HG02973 (cell line): ENCODE measurements around the gene STAC.
"Not testable (repeated sequence)": the region's sequence is repeated elsewhere in the genome, so short reads cannot be mapped to it uniquely, and the experiment has no call there.

ENCODE experiments used
- ATAC-seq: cut with Tn5 transposase; IDR thresholded peaks from one replicate; pipeline ENCODE4 v1.9.1; 2021; ENCODE audit warnings: moderate library complexity; ENCODE audit not compliant: unreplicated experiment

The STAC gene

DNA sequence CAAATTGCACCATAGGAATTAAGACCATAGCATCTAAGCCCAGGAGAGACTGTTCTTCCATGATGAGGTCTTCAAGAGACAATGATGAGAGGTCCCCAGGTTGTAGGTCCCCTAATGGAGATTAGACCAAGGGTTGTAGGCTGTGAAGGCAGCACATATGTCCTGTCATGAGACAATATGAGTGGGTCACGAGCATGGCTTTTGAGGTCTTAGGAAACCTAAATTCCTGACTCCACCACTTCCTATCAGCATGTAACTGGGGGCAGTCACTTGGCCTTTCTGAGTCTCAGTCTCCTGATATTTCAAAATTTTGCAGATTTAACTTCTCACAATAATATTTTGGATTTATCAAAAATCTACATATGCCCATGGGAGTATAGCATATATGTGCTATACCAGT lies 31.3 kb downstream of the STAC start:
- ATAC-seq: no peak

DNA sequence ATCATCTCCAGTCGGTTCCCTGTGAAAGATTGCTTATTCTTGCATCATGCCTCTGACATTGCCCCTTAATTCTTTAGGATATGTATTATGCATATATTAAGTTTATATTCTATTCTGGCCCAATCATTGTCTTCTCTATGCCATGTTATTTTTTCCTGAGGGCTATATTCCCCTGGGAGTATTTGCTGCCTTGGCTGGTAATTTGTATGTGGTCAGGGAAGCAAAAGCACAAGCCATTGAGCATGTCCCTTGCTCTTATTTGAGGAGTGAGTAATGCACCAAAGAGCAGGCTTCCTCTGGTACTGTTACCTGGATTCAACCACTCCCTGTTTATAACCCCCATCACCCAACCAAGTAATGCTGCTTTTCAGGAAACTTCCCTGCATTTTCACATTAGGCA lies 36.3 kb downstream of the STAC start:
- ATAC-seq: no peak

DNA sequence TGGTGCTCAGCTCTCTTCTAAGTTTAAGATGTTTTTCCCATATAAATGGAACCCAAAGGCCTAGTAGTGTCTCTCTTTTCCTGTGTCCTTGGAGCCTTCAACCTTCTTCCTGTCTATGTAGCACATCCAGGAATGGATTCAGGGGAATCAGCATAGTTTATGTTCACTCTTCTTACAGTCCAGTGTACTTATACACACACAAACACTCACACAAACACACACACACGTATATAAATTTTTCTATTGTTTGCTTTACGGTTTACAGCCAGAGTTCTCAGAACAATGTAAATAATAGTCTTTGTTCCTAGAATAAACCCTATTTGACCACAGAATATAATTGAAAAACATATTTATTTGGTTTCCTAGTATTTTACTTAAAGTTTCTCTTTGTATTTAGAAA lies 36.9 kb downstream of the STAC start:
- ATAC-seq: no peak

DNA sequence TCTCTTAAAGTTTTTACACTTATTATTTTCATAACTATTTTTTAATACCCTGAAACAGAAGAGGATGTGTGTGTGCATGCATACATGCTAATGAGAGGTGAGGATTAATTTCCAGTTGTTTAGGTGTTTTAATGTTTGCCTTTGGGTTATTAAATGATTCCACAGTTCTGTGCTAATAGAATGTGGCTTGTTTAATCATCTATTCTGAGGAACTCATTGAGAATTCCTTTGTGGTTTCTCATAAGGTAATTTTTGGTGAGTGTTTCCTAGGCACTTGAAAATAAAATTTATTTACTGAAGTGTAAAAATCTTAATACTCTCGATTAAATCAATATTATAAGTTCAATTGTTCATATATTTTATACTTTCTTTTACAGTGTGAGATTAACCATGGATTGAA lies 38.0 kb downstream of the STAC start:
- no peak for ATAC-seq

DNA sequence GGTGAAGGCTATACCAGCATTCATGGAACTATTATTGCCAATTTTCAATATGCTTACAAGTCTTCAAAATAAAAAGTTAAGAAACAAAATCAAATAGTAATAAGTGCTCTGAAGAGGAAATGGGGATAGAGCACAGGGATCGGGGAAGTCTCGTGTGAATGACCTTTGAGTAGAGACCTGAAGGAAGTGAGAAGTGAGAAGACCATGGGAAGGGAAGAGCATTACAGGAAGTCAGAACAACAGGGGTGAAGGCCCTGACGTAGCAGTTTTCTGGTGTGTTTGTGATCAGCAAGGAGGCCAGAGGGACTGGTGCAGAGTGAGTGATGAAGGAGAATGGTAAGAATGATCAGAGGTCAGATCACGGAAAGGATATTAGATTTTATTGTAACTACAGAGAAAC lies 48.1 kb downstream of the STAC start:
- no peak for ATAC-seq

DNA sequence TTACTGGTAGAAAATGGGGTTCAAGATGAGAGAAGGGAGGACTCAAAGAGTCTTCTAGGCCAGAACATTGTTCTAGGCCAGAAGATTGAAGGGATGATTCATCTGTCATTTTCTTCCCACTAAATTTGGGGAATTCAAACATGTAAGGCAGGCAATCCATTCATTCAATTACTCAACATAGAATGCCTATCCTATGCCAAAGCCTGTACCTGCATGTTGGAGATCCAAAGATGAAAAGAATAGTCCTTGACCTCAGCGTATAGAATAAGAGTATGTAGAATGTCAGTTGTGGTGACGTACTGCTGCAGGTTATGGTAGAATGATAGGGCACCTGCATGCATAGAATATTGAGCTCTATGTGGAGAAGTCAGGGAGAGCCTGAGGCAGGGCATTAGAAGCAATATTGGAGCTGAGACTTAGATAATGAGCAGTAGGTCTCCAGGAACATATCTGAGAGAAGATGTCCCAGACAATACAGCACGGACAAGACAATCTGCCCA lies 49.7 kb downstream of the STAC start:
- ATAC-seq: no peak

DNA sequence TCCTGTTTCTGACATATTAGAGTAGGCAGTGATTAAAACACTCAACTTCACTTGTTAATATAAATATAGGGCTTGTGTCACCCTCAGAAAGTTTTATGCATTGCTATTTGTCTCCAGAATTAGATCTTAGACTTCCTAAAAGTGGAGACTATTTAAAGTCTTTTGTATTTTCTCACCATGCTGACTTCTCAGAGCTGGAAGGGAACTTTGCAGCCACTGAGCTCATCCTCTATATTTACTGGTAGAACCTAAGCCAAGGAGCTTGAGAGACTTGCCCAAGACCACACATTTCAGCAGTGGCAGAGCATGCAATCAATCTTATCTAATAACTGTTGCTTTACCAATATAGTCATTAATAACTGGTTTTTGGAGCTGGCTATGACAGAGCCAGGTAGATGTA lies 53.2 kb downstream of the STAC start:
- ATAC-seq: no peak

DNA sequence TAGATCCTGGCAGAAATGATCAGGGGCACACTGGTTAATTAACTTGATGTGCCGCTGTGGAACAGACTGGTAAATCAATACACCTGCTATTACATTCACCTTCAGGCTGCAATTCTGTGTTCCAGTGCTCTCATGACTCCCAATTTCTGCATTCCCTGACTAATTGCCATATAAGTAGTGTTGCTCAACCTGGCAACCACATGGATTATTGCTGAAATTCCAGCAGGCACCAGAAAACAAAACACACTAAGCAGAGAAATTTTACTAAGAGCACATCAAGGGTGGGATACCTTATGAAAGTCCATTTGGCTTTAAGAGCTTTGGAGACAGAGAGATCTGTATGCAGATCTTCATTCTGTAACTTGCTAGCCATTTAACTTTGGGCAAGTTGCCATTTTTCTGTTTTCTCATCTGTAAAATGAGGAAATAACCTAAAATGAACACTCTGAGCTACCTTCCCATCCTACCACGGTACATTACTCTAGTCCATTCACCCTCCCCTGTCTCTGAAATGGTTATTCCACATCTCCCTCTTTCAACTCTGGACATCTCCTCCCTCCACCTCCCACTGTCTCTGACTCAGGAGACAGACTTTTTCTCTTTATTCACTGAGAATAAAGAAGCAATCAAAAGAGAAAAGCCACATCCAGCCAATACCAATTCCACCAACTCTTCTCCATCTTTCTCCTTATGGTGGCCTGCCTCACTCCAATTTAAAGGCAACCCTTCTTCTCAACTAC lies 54.6 kb downstream of the STAC start:
- no peak for ATAC-seq

DNA sequence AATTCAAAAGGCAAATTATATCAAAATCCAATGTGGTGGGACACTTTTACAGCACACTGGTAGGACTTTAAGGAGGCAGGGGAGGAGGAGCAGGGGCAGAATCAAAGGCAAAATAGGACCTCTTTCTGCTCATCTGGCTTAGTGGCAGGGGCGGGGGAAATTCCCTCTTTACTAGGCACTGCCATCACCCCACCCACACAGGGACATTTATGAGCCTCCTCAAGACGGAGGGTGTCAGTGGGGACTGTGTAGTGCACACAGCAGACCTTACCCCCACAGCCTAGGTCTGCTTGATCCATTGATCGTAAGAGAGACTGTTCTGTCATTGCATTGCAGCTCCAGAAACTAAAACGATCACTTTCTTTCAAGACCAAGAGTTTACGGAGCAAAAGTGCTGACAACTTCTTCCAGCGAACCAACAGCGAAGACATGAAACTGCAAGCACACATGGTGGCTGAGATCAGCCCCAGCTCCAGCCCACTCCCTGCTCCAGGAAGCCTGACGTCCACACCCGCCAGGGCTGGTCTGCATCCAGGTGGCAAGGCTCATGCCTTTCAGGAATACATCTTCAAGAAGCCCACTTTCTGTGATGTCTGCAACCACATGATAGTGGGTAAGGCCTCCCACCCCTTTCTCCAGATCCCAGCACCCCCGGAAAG lies 62.9 kb downstream of the STAC start:
- ATAC-seq: no peak

DNA sequence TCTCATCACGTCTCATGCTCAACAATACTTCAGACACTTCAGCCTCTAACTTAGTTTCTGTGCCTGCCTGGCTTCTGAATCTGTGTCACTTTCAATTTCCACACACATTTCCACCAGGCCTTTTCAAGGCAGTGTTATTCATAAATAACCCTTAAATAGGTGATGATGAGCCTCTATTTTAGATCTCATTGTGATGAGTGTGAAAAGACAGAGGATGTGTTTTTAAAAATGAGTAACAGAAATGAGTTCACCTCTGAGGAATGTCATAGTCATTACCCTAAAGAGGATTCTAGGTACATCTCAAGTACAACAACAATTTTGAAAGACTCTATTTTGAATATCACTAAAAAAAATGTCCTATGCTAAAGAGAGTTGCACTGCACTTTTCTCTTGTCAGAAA lies 64.6 kb downstream of the STAC start:
- ATAC-seq: no peak

DNA sequence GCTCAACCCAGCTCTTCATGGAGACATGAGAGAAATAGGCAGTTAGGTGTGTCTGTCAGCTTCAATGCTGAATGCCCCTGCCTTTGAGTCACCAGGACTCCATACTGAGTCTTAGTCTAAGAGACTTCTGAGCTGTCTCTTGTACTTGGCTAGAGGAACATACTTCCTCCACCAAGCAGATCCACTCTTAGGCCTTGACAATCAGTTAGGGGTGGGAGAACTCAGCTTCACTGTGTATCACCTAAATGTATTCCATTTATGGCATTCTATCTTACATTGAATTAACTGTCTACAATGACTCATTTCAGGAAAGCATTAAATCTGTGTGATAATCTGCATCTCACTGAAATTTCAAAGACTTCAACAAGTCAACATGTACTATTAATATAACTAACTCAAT lies 66.0 kb downstream of the STAC start:
- ATAC-seq: no peak

DNA sequence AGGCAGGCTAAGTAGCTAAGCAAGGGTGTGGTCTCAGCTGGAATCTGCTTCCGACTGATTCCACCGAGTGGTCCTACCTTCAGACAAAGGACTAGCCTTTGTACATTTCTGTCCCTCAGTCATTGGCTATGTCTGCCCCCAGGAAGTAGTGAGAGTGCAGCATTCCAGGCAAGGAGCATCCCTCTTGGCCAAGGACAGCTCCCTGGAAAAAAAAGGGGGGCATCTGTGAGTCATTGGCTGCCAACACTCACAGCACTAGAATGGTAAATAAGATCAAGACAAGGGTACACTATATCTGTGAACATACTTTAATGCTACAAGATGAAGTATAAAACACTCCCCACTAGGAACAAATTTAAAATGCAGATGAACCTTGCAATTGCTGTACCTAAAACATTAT lies 66.8 kb downstream of the STAC start:
- no peak for ATAC-seq

DNA sequence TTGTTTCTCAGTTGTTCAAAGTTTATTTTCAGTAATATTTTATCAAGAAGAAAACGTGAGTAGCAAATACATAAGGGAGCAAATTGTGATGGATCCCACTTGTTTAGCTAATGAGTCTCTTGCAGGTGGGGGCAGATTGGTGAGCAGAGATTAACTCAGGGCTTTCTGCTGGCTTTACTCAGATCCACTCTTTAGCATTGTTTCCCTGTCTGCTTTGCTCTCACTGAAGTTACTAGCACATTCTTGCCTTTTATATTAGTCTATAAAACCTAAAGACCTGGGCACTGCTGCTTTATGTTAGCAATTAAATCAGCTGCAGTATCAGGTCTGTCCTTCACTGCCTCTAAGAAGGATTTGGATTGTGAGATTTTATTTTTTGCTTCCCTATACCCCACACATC lies 71.5 kb downstream of the STAC start:
- ATAC-seq: no peak

DNA sequence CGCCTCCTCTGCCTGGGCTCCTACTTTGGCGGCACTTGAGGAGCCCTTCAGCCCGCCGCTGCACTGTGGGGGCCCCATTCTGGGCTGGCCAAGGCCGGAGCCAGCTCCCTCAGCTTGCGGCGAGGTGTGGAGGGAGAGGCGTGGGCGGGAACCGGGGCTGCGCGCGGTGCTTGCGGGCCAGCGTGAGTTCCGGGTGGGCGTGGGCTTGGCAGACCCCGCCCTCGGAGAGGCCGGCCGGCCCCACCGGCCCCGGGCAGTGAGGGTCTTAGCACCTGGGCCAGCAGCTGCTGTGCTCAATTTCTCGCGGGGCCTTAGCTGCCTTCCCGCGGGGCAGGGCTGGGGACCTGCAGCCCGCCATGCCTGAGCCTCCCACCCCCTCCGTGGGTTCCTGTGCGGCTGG lies 72.9 kb downstream of the STAC start:
- ATAC-seq: not testable (repeated sequence)

DNA sequence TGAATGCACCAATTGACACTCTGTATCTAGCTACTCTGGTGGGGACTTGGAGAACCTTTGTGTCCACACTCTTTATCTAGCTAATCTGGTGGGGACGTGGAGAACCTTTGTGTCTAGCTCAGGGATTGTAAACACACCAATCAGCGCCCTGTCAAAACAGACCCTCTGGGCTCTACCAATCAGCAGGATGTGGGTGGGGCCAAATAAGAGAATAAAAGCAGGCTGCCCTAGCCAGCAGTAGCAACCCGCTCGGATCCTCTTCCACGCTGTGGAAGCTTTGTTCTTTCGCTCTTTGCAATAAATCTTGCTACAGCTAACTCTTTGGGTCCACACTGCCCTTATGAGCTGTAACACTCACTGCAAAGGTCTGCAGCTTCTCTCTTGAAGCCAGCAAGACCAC lies 73.6 kb downstream of the STAC start:
- not testable (repeated sequence) for ATAC-seq

DNA sequence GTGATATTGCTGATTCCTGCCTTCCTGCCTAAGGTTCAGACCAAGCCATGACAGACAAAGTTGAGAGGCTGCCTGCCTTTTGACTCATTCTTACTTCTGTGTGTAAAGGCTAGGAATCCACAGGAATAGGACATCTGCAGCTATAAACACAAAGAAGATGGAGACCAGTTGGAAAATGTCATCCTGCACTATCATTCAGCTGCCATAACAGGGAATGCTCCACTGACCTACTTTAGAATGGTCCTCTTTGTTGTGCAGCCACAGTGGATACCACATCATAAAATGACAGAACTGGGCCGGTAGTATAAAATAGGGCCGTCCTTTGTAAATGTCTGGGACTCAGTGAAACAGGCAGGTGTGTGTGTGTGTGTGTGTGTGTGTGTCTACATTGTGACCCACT lies 75.1 kb downstream of the STAC start:
- ATAC-seq: no peak

DNA sequence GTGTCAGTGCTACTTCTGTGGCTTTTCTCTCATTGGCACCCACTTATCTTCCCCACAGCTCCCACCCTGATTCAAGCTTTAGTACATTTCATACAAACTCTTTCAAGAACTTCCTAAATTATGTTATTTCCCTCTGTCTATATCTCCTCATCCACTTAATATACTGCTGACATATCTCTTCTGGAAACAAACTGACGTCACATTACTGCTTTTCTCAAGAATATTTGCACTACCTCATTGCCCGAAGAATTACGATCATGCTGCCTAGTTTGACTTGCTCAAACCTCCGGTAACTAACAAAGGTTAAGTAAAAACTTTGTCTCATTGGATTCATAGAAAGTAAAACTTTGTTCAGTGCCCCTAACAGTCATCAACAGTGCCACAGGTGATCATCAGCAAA lies 76.5 kb downstream of the STAC start:
- ATAC-seq: no peak

DNA sequence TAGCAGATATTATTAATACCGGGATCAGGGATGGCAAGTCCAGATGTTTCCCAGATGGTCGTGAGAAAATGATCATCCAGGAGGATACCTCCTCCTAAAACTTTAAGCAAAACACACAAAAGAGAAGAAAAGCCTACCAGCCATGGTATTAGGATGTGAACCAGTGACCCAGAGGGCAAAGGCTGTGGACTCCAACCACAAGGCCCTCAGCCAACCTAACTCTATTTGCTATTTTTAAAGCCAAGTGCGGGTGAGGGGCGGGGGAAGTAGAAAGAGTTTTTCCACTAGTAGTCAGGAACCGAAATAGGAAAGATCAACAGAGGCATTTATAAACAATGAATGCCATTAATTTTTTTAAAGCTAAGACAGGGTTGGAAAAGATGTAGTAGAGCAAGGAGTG lies 77.4 kb downstream of the STAC start:
- ATAC-seq: no peak

DNA sequence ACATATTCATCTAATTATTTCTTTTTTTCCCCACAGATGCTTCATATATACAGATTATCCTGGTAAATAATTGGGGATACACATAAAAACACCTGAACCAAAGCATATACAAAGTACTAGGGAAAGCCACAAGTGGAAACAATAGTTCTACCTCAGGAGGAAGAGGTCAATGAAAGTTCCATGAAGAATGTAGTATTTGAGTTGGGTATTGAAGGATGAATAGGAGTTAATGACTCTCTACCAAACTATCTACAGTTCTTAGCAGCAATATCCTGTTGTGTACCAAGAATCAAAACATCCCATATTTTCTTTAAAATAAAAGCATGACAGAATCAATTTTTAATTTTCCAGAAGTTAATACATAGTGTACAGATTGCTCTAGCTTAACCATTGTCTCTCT lies 78.9 kb downstream of the STAC start:
- ATAC-seq: no peak

DNA sequence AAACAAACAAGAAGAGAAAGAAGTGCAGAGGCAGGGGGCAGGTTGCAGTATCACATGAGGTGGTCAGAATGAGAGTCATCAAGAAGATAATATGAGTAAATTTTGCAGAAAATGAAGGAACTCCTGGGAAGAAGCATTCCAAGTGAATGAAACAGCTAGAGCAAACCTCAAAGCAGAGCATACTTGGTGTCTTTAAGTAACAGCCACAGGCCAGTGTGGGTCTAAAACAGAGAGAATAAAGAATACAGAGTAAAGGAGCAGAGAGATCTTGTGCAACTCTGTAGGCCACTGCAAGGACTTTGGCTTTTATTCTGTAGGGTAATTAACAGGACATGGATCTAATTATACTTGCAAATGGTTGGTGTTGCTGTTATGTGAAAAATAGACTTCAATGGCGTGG lies 81.3 kb downstream of the STAC start:
- ATAC-seq: no peak

DNA sequence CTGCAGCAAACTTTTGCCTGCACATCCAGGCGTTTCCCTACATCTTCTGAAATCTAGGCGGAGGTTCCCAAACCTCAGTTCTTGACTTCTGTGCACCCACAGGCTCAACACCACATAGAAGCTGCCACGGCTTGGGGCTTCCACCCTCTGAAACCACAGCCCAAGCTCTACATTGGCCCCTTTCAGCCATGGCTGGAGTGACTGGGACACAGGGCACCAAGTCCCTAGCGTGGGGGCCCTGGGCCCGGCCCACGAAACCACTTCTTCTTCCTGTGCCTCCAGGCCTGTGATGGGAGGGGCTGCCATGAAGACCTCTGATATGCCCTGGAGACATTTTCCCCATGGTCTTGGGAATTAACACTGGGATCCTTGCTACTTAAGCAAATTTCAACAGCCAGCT lies 91.7 kb downstream of the STAC start:
- ATAC-seq: not testable (repeated sequence)

DNA sequence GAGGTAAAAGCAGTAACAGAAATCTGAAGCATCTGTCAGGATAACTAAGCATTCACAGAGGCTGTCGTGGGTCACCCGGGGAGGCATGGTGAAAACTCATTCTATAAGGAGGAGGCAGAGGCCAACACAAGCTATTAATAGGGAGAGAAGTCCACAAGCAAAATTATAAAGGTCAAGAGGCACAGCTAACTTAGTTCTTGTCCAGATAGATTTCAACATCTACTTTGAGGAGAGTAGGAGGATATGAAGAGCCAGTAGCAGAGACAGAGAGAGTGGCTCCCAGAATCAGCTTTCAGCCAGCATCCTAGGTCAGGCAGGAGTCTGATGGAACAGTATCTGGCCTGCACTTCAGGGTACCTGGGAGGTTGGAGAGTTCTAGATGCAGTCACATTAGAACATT lies 95.3 kb downstream of the STAC start:
- ATAC-seq: no peak
